ENCODE measurements around the gene TBATA.

- no peak for TF ChIP-seq EZH2 (IDR thresholded peaks at IDR 0.05)
- no peak for TF ChIP-seq POLR2AphosphoS5 (IDR thresholded peaks at IDR 0.05; ENCODE audit: borderline replicate concordance, low read depth, low read length)
- TF ChIP-seq FOXP2 (optimal IDR thresholded peaks at IDR 0.05; ENCODE audit: control extremely low read depth, extremely low read length, insufficient read depth): no peak
Measured at GRCh38 chr10:70780772-70781171, 4.4 kb downstream of the TBATA start.
